GM10248 (cell line): ENCODE results near the gene MED26.

Experiments
- CTCF ChIA-PET: fragments of 300-600 bp; sonication (Branson Sonifier 250); formaldehyde crosslinking; extraction: SDS; loops from one replicate; lab custom pipeline; 2021; ENCODE audit warnings: antibody characterized with exemption; lab: Yijun Ruan, JAX
- POLR2A ChIA-PET: fragments of 350-650 bp; sonication (Branson Sonifier 250); formaldehyde crosslinking; extraction: SDS; loops from one replicate; lab custom pipeline; 2020; ENCODE audit warnings: antibody characterized with exemption; lab: Yijun Ruan, JAX
- DNase-seq: peaks from one replicate; pipeline ENCODE4 v3.0.0; 2012; ENCODE audit errors: extremely low spot score
- TF ChIP-seq, protein P1 (sequence below): IDR thresholded peaks from 2 replicates; pipeline ENCODE4 v1.5.1; 2012; ENCODE audit warnings: mild to moderate bottlenecking, low read depth; ENCODE audit errors: extremely low read depth, missing control alignments, control extremely low read depth

Gene MED26

DNA sequence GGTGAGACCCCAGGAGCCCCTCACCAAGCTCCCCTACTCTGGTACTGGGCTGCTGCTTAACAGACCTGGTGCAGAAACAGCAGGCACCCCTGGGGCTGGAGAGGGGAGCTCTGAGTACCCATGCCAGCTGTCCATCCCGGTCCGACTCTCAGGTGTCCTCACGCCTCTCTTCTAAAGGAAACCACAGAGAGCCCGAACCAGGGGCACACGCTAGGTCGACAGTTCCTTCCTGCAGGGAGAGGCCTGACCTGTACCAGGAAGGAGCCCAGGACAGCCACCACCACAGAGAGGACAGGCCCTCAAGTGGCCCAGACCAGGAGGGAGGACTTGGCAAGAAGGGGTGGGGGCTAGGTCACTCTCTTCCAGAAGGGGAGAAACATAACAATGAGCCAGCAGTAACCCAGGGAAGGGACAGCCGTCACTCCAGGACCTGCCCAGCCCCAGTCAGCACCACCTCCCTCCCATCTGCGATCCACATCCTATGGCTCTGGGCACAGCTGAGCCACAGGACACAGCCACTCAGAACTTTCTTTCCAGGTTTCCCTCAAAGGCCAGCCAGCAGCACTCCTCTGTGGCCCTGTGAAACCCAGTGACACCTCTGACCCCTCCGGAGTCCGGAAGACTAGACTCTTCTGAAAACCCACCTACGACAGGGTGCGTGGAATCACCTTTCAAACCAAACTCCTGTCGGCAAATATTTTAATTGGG, 42.8 kb downstream of the MED26 start:
- CTCF ChIA-PET, result interaction anchor here (1.4 to 2.8 kb wide), 4 partner anchors 9 to 42 kb away, joined by 4 to 11 read pairs (median 6); partner anchors contain the start of gene MED26
- POLR2A ChIA-PET, result interaction anchor here (0.9 to 7.1 kb wide), 8 partner anchors 8 to 1206 kb away, joined by 3 to 36 read pairs (median 6); partner anchors contain the start of genes AKAP8, BABAM1, SLC35E1 and SMIM7

DNA sequence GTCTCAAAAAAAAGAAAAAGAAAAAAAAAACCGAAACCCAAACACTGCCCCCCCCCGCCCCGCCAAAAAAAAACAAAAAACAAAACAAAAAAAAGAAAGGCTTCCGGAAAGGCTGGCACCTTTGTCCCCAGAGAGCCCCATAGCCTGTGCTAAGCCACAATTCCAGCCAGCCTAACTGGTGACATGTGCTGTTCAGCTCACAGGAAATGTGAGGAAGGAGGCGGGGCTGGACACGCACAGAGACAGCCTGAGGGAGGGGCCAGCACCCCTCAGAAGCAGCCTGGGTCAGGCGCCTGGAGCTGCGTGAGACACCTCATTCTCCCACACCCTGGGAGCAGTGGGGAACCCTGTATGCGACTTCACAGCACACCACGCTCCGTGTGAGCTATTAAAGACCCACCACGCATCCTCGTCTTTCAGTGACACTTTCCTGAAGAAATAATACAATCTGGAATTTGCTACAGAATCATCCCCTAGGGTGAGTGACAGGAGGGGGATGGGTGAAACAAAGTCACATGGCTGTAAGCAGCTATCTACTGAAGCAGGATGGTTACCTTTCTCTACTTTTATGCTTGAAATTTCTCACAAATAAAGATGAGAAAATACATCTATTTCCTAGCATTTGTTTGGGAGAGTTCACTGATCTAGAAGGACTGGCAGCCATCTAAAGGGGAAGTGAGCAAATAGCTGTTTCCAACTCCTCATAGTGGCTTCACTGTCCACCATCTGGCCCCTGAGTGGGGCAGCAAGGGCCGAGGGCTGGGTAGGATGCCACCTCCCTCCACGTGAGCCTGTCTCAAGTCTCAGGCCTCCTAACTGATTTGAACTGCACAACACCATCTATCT, 43.5 kb downstream of the MED26 start:
- TF ChIP-seq, protein P1, sequence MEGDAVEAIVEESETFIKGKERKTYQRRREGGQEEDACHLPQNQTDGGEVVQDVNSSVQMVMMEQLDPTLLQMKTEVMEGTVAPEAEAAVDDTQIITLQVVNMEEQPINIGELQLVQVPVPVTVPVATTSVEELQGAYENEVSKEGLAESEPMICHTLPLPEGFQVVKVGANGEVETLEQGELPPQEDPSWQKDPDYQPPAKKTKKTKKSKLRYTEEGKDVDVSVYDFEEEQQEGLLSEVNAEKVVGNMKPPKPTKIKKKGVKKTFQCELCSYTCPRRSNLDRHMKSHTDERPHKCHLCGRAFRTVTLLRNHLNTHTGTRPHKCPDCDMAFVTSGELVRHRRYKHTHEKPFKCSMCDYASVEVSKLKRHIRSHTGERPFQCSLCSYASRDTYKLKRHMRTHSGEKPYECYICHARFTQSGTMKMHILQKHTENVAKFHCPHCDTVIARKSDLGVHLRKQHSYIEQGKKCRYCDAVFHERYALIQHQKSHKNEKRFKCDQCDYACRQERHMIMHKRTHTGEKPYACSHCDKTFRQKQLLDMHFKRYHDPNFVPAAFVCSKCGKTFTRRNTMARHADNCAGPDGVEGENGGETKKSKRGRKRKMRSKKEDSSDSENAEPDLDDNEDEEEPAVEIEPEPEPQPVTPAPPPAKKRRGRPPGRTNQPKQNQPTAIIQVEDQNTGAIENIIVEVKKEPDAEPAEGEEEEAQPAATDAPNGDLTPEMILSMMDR, result no peak

More for the DNA sequence above, 42.8 kb downstream of the MED26 start:
- no peak for DNase-seq
- TF ChIP-seq, protein P1, result no peak

DNA sequence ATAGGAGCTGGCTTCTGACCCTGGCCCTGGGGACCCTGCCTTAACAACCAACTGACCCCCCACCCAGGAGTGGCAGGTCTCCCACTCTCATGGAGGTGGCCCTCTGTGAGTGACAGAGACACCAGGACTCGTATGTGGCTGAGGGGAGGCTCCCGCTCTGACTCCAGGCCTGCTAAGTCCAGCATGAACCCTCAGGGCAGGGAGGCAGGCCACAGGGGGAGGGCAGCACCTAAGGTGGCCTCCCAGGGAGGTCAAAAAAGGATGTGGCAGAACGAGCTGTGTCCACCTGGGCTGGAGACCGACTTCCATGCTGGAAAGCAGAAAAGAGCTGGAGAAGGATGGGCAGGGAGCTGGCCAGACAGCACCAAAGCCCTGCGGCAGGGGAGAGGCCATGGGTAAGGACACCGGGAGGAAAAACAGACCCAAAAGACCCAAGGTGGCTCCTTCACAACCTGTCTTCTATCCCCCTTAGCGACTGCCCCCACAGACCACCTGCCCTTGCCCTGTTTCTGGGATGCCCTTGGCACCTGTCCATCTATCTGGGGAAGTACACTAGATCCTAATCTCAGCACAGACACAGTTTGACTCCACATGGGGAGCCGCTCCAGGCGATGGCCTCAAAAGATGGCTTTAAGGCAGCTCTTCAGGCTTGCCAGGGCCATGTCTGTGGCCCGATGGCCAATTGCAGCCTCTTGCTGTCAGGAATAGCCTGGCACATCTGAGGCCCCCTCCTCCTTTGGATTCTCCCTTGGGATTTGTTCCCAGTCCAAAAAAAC, 45.3 kb downstream of the MED26 start:
- POLR2A ChIA-PET, result interaction anchor here (7.1 kb wide), 1 partner anchor 9 kb away, joined by 36 read pairs; the partner anchor contains the start of gene SLC35E1
- CTCF ChIA-PET, result interaction anchor here (1.3 kb wide), 1 partner anchor 18 kb away, joined by 4 read pairs; no protein-coding TSS in a partner anchor
- TF ChIP-seq, protein P1, result no peak
- no peak for DNase-seq

More for the DNA sequence above, 43.5 kb downstream of the MED26 start:
- CTCF ChIA-PET, result interaction anchor here (1.1 to 2.8 kb wide), 6 partner anchors 9 to 43 kb away, joined by 3 to 11 read pairs (median 4); partner anchors contain the start of gene MED26
- POLR2A ChIA-PET, result interaction anchor here (0.6 to 7.1 kb wide), 12 partner anchors 8 to 1205 kb away, joined by 3 to 36 read pairs (median 6); partner anchors contain the start of genes AKAP8, BABAM1, SLC35E1 and SMIM7
- DNase-seq, result peak; percentile 89

DNA sequence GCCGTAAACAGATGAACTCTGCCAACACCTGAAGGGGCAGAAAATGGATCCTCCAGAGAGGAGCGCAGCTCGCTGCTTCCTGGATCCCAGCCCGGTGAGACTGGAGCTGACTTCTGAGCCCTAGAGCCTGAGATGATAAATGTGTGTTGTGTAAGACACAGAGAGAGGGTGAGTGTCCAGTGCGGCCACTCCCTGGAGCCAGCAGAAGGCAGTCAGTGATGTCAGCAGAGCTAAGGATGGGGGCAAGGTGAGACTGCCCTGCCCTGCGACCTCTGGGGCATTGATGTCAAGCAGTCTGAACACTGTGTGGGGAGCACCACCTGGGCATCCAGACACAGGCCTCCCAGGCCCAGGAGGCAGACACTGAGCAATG, 46.0 kb downstream of the MED26 start:
- no peak for DNase-seq
- TF ChIP-seq, protein P1, result no peak
- ChIA-PET POLR2A (interaction anchor here (0.5 to 7.1 kb wide), 3 partner anchors 9 to 47 kb away, joined by 4 to 36 read pairs (median 4); partner anchors contain the start of gene SLC35E1), CTCF (interaction anchor here (1.2 to 1.3 kb wide), 2 partner anchors 9 to 17 kb away, joined by 4 to 5 read pairs; no protein-coding TSS in a partner anchor)

DNA sequence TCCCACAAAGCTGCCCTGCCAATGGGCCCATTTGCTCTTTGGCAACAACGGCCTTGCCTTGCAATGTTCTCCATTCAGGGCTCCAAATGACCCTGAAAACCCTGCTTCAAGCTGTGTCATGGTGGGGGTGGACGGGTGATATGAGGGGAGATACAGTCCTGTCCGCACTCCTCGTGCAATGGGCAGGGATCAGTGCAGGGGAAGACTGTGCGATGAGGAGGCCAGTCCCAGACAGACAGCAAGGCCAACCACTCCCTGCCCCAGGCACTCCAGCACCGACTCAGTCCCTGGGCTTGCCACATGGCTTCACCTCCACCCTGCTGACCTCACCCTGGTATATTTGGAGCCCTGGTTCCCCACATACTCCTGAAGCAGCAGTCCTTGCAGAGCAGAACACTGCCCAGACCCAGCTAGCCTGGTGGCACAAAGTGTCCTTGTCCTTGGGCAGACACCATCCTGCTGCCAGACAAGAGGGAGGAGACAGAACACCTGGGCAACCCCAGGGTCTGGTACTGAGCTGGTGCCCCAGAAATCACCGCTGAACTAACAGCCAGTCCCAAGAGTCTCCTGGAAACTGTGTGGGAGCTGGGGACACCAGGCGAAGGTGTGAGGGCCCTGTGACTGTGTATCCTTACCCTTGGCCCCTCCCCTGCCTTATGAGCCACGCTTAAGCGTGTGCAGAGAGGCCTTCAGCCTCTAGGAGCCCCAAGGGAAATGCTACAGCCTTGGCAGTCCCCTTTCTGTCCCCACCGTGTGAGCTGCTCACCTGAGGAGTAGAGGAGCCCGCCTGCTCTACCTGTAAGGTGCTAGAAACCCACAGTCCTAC, 46.6 kb downstream of the MED26 start:
- TF ChIP-seq, protein P1, result no peak
- DNase-seq, result no peak
- ChIA-PET CTCF (interaction anchor here (1.2 kb wide), 1 partner anchor 8 kb away, joined by 5 read pairs; no protein-coding TSS in a partner anchor), POLR2A (interaction anchor here (0.5 to 7.1 kb wide), 3 partner anchors 8 to 48 kb away, joined by 4 to 36 read pairs (median 4); partner anchors contain the start of gene SLC35E1)
